Retinal pigment epithelial cell (primary cell): Measurements from ENCODE around the gene IKZF1.

ENCODE experiments used
- DNase-seq: peaks from one replicate; pipeline ENCODE4 v3.0.0-alpha.2; 2010; ENCODE audit warnings: low read depth
- H3K4me3 ChIP-seq: 2 replicates; pipeline ENCODE4 v1.5.1; 2011; ENCODE audit warnings: mild to moderate bottlenecking, low read length, control low read depth, moderate library complexity
- CTCF ChIP-seq: conservative IDR thresholded peaks from 2 replicates; pipeline ENCODE4 v1.5.1; 2011; ENCODE audit warnings: low read depth, low read length, control low read depth, inconsistent platforms

The IKZF1 gene

DNA sequence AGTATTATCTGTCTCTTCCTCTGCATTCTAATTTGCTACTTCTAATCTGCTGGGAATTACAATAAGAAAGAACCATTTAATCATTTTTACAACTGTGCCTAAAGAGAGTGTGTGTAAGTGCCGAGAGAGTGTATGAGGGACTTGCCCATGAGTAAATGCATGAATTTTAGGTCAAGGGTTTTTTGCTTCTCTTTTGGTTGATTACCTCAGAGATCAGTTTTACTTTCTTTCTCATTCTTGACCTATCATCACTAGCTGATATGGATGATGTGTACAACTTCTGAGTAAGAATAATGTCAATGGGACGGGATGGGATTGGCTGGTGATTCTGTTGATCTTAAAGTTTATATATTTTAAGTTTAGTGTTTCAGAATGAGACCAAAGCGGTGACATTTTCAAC is 47.8 kb downstream of the IKZF1 start:
- DNase-seq, result no peak
- TF ChIP-seq CTCF, result no peak
- no peak overlapping the region for H3K4me3 ChIP-seq

GRCh38 chr7:50352751-50353150 is 48.2 kb downstream of the IKZF1 start:
- no peak for DNase-seq
- no peak for TF ChIP-seq CTCF
- no peak overlapping the region for H3K4me3 ChIP-seq

DNA sequence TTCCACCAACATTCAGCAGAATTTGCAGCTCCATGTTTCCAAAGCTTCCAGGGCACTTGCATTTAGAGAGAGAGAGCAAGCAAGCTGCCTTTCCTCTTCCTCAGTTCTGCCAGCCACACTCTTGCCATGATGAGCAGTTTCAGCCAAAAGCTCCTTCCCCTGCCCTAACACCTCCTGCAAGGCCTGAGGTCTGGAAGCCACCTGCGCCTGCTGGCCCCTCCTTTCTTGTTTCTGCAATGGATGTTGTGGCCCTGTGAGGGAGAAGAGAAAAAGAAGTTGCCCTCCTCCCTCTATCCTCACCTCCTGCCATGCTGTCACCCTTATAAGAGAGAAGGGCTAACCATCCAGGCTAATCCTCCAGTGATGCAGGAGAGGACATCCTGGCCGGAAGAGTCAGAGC is 48.7 kb downstream of the IKZF1 start:
- no peak for TF ChIP-seq CTCF
- H3K4me3 ChIP-seq, result no peak overlapping the region
- no peak for DNase-seq

DNA sequence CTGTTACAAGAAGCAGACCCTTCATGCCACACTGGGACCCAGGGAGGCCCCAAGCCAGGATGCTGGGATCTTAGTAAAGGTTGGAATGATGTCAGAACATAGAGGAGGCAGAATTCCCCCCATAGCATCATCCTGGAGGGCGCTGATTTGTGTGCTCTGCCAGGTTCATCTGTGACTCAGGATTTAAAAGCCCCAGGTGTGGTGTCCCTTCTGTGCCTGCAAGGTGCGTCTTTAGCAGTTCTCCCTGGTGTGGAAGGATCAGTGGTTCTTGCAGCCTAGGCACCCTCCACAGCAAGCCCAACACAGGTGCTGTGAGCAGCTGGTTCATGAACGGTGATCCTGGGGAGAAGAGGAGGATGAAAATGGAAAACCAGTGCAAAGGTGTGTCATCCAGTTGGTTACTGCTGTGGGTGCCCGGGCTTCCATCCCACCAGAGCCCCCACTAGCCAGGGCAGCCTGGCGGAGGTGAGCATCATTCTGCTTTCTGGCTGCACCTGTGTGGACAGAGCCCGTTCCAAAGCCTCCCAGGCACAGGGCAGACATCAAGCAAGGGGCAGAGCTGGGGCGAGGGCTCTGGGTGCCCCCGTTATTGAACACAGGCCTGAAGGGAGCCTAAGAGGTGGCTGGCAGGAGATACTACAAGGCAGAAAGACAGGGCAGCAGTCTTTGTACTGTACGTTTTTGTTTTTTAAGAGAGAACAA is 49.5 kb downstream of the IKZF1 start:
- no peak for DNase-seq

GRCh38 chr7:50355817-50356178 is 51.3 kb downstream of the IKZF1 start:
- no peak for DNase-seq
- TF ChIP-seq CTCF, result no peak
- H3K4me3 ChIP-seq, result no peak overlapping the region

More for the DNA sequence above, 49.5 kb downstream of the IKZF1 start:
- no peak for TF ChIP-seq CTCF
- H3K4me3 ChIP-seq, result no peak overlapping the region

- no peak for TF ChIP-seq CTCF
- no peak overlapping the region for H3K4me3 ChIP-seq
- DNase-seq, result no peak
Observed at GRCh38 chr7:50356212-50356944, 51.9 kb downstream of the IKZF1 start.

DNA sequence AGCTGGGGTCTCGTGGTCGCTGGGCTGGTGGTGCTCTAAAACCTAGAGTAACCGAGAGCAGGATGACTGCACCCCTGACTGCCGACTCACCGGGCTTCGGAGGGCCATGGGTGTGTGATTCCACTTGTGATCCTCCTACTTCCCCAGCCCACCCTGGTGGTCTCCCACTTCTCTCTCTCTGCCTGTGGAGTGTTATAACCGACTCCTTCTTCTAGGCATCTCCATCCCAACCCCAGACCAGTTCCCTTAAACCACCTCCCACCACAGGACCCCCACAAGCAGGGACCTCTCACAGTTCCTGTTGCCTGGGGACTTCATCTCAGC is 52.4 kb downstream of the IKZF1 start:
- no peak overlapping the region for H3K4me3 ChIP-seq
- no peak for DNase-seq
- no peak for TF ChIP-seq CTCF
